H9 (cell line): Measurements from ENCODE around the gene IGF1R. TPM values are rescaled to one million over a fixed set of nuclear protein-coding genes. Genes with fewer than 3 reads are reported as not detected.
A peak's percentile ranks its signal among the peaks of the same experiment; 100 is the strongest.

Experiments used
- DNase-seq: peaks from one replicate; pipeline ENCODE4 v3.0.0-alpha.2; 2017
- H2AFZ ChIP-seq: one replicate; pipeline ENCODE4 v1.6.1; 2013; ENCODE audit warnings: mild to moderate bottlenecking, low read length, control low read depth, moderate library complexity
- H2AK5ac ChIP-seq: 2 replicates; pipeline ENCODE4 v1.6.1; 2013; ENCODE audit warnings: low read length, control low read depth, mixed read lengths; ENCODE audit not compliant: insufficient read length
- H2BK120ac ChIP-seq: one replicate; pipeline ENCODE4 v1.6.1; 2013; ENCODE audit warnings: low read depth, mild to moderate bottlenecking, low read length, control low read depth, inconsistent platforms; ENCODE audit not compliant: poor library complexity, severe bottlenecking
- H2BK12ac ChIP-seq: 2 replicates; pipeline ENCODE4 v1.6.1; 2013; ENCODE audit warnings: low read length, control low read depth, mixed read lengths, low read depth; ENCODE audit not compliant: insufficient read length
- H2BK15ac ChIP-seq: 2 replicates; pipeline ENCODE4 v1.6.1; 2013; ENCODE audit warnings: low read depth, low read length, control low read depth
- H2BK20ac ChIP-seq: one replicate; pipeline ENCODE4 v1.6.1; 2013; ENCODE audit warnings: low read depth, mild to moderate bottlenecking, low read length, control low read depth, inconsistent platforms; ENCODE audit not compliant: poor library complexity, severe bottlenecking
- H2BK5ac ChIP-seq: 2 replicates; pipeline ENCODE4 v1.6.1; 2013; ENCODE audit warnings: low read length, control low read depth, mixed read lengths; ENCODE audit not compliant: insufficient read length
- H3K14ac ChIP-seq: 2 replicates; pipeline ENCODE4 v1.6.1; 2013; ENCODE audit warnings: low read length, control low read depth; ENCODE audit not compliant: insufficient read depth
- H3K18ac ChIP-seq: 2 replicates; pipeline ENCODE4 v1.6.1; 2013; ENCODE audit warnings: low read depth, mild to moderate bottlenecking, mixed read lengths, low read length, control low read depth; ENCODE audit not compliant: insufficient read length
- H3K23ac ChIP-seq: 2 replicates; pipeline ENCODE4 v1.6.1; 2013; ENCODE audit warnings: low read length, control low read depth, mixed read lengths, low read depth; ENCODE audit not compliant: insufficient read length
- H3K23me2 ChIP-seq: 2 replicates; pipeline ENCODE4 v1.6.1; 2013; ENCODE audit warnings: low read depth, mild to moderate bottlenecking, mixed read lengths, low read length, control low read depth; ENCODE audit not compliant: insufficient read length, poor library complexity, severe bottlenecking
- H3K27ac ChIP-seq: 2 replicates; pipeline ENCODE4 v1.5.1; 2013; ENCODE audit warnings: low read length, control low read depth, mixed read lengths, low read depth; ENCODE audit not compliant: insufficient read length
- H3K27me3 ChIP-seq: 2 replicates; pipeline ENCODE4 v1.6.1; 2013; ENCODE audit warnings: low read length, control low read depth, inconsistent platforms; ENCODE audit not compliant: insufficient read depth
- H3K4ac ChIP-seq: 2 replicates; pipeline ENCODE4 v1.6.1; 2013; ENCODE audit warnings: low read depth, mild to moderate bottlenecking, control low read depth, inconsistent platforms, low read length, moderate library complexity
- H3K4me1 ChIP-seq: 2 replicates; pipeline ENCODE4 v1.6.1; 2013; ENCODE audit warnings: low read length, control low read depth, inconsistent platforms; ENCODE audit not compliant: insufficient read depth
- H3K4me2 ChIP-seq: 2 replicates; pipeline ENCODE4 v1.6.1; 2013; ENCODE audit warnings: low read length, control low read depth, mixed read lengths; ENCODE audit not compliant: insufficient read length, insufficient read depth
- H3K56ac ChIP-seq: 2 replicates; pipeline ENCODE4 v1.6.1; 2013; ENCODE audit warnings: low read depth, mild to moderate bottlenecking, mixed read lengths, low read length, control low read depth; ENCODE audit not compliant: insufficient read length
- H3K79me1 ChIP-seq: 2 replicates; pipeline ENCODE4 v1.6.1; 2013; ENCODE audit warnings: low read depth, mild to moderate bottlenecking, moderate library complexity, low read length, control low read depth, inconsistent platforms; ENCODE audit not compliant: insufficient read depth, poor library complexity, severe bottlenecking
- H3K79me2 ChIP-seq: 2 replicates; pipeline ENCODE4 v1.6.1; 2013; ENCODE audit warnings: low read length, control low read depth, inconsistent platforms; ENCODE audit not compliant: insufficient read depth
- H3K9ac ChIP-seq: 2 replicates; pipeline ENCODE4 v1.6.1; 2013; ENCODE audit warnings: low read length, control low read depth, mixed read lengths; ENCODE audit not compliant: insufficient read length; ENCODE audit errors: extremely low read depth
- H3K9me3 ChIP-seq: one replicate; pipeline ENCODE4 v1.6.1; 2013; ENCODE audit warnings: low read depth, low read length, inconsistent platforms; ENCODE audit not compliant: control insufficient read depth
- H3T11ph ChIP-seq: one replicate; pipeline ENCODE4 v1.6.1; 2013; ENCODE audit warnings: mild to moderate bottlenecking, low read length, control low read depth, inconsistent platforms
- H4K20me1 ChIP-seq: one replicate; pipeline ENCODE4 v1.6.1; 2013; ENCODE audit not compliant: control insufficient read depth, insufficient read length, insufficient read depth
- H4K5ac ChIP-seq: 2 replicates; pipeline ENCODE4 v1.6.1; 2013; ENCODE audit warnings: low read depth, mild to moderate bottlenecking, mixed read lengths, low read length, control low read depth; ENCODE audit not compliant: insufficient read length
- H4K8ac ChIP-seq: replicated peaks from 2 replicates; pipeline ENCODE4 v1.6.1; 2013; ENCODE audit warnings: low read length, control low read depth, mixed read lengths, low read depth; ENCODE audit not compliant: insufficient read length
- H4K91ac ChIP-seq: 2 replicates; pipeline ENCODE4 v1.6.1; 2013; ENCODE audit warnings: low read depth, mild to moderate bottlenecking, moderate library complexity, mixed read lengths, low read length, control low read depth; ENCODE audit not compliant: insufficient read length
- H3K27ac Mint-ChIP-seq, 3 experiments: 2 replicates in 2 of 3; 3 replicates in 1 of 3; pipeline ENCODE4 v1.8.0; 2020 to 2021; ENCODE audit warnings: mixed read lengths in 3 of 3, mild to moderate bottlenecking in 1 of 3, moderate library complexity in 1 of 3
- H3K27me3 Mint-ChIP-seq: 2 replicates; pipeline ENCODE4 v1.8.0; 2021; ENCODE audit warnings: low read depth, mild to moderate bottlenecking, moderate library complexity, mixed read lengths
- H3K36me3 Mint-ChIP-seq, 3 experiments: 2 replicates in 2 of 3; 3 replicates in 1 of 3; pipeline ENCODE4 v1.8.0; 2020 to 2021; ENCODE audit warnings: low read depth in 3 of 3, mixed read lengths in 3 of 3; ENCODE audit not compliant: insufficient read depth in 1 of 3
- H3K4me1 Mint-ChIP-seq, 2 experiments: 2 replicates each; pipeline ENCODE4 v1.8.0; 2020; ENCODE audit warnings: mixed read lengths in 2 of 2
- H3K4me3 Mint-ChIP-seq, 2 experiments: 2 replicates in 1 of 2; 3 replicates in 1 of 2; pipeline ENCODE4 v1.8.0; 2020 to 2021; ENCODE audit warnings: mild to moderate bottlenecking in 2 of 2, mixed read lengths in 2 of 2, moderate library complexity in 1 of 2
- H3K9me3 Mint-ChIP-seq, 2 experiments: 2 replicates in 1 of 2; 3 replicates in 1 of 2; pipeline ENCODE4 v1.8.0; 2020; ENCODE audit warnings: mild to moderate bottlenecking in 2 of 2, mixed read lengths in 2 of 2, moderate library complexity in 1 of 2
- CTCF ChIP-seq: fragments of 200-600 bp; sonication (generic); conservative IDR thresholded peaks from 3 replicates; pipeline ENCODE4 v1.8.0; 2021; ENCODE audit warnings: antibody characterized with exemption, mild to moderate bottlenecking
- WGBS: extraction: QIAGEN DNeasy Blood & Tissue Kit; methylation state at CpG from one replicate; pipeline ENCODE4 v1.1.7; 2013; ENCODE audit warnings: missing lambda C conversion rate, low lambda C conversion rate, mixed read lengths; ENCODE audit not compliant: insufficient read length; ENCODE audit errors: extremely low coverage; 5-methylcytosine and 5-hydroxymethylcytosine counted together
- total RNA-seq: library from RNA; stranded (reverse); gene quantifications from 2 replicates; pipeline ENCODE4 v1.2.1, GENCODE V29; 2021

Gene IGF1R
- total RNA-seq, 1 experiment from 2014 or later = 70.0 TPM

- no peaks in the 10 kb centered on the region for H3K23me2 ChIP-seq
Observed at GRCh38 chr15:98604983-98605382, 43.4 kb upstream of the IGF1R start.

More at GRCh38 chr15:98604983-98605382, 43.4 kb upstream of the IGF1R start:
- Mint-ChIP-seq H3K27ac (peak overlapping the region in 1 of 3 experiments; percentile 40; a peak in 2 of 7 replicates), H3K4me3 (no peak overlapping the region), H3K4me1 (peaks cover 20 to 23% of the 10 kb centered on the region in 2 experiments), H3K36me3 (peaks cover 4 to 14% (median 6%) of the 10 kb centered on the region in 3 experiments), H3K9me3 (peaks cover 10 to 11% of the 10 kb centered on the region in 2 experiments), H3K27me3 (peaks cover 2% of the 10 kb centered on the region)
- no peak for DNase-seq
- no peaks in the 10 kb centered on the region for H4K20me1 ChIP-seq
- no peak overlapping the region for H3K18ac ChIP-seq
- no peak overlapping the region for H4K91ac ChIP-seq
- peaks cover 6% of the 10 kb centered on the region for H3K9me3 ChIP-seq
- no peak for TF ChIP-seq CTCF
- no peaks in the 10 kb centered on the region for H3K27me3 ChIP-seq
- H3K79me2 ChIP-seq = no peaks in the 10 kb centered on the region
- no peak overlapping the region for H2AFZ ChIP-seq
- H2BK5ac ChIP-seq = no peak overlapping the region
- H2AK5ac ChIP-seq = no peak overlapping the region
- no peak overlapping the region for H2BK15ac ChIP-seq
- no peak overlapping the region for H2BK120ac ChIP-seq
- no peak overlapping the region for H4K5ac ChIP-seq
- no peak overlapping the region for H3K9ac ChIP-seq
- H2BK12ac ChIP-seq = no peak overlapping the region
- no peak overlapping the region for H3T11ph ChIP-seq
- no peak overlapping the region for H4K8ac ChIP-seq
- no peak overlapping the region for H3K4ac ChIP-seq
- H3K23ac ChIP-seq = no peak overlapping the region
- H3K4me1 ChIP-seq = peaks cover 6% of the 10 kb centered on the region; the same call in 1 of the 2 replicates
- H2BK20ac ChIP-seq = no peak overlapping the region
- H3K4me2 ChIP-seq = no peak overlapping the region
- H3K14ac ChIP-seq = no peak overlapping the region
- no CpG with 5 or more reads among the region's 15 CpGs for WGBS
- no peaks in the 10 kb centered on the region for H3K79me1 ChIP-seq
- no peak overlapping the region for H3K27ac ChIP-seq
- H3K56ac ChIP-seq = no peak overlapping the region
